ENCODE measurements around the gene ZNF516.

- no peak for TF ChIP-seq CHD1 (IDR thresholded peaks at IDR 0.05; ENCODE audit: low read depth, low read length)
- no peak for TF ChIP-seq CTCF (conservative IDR thresholded peaks at IDR 0.05; ENCODE audit: low read depth, low read length)
- no peak for TF ChIP-seq RAD21 (IDR thresholded peaks at IDR 0.05; ENCODE audit: low read length)
- no peak for TF ChIP-seq SMC3 (IDR thresholded peaks at IDR 0.05; ENCODE audit: low read depth, low read length)
- no peak for TF ChIP-seq MXI1 (IDR thresholded peaks at IDR 0.05; ENCODE audit: borderline replicate concordance, low read depth, low read length)
- no peak for TF ChIP-seq FOS (IDR thresholded peaks at IDR 0.05; ENCODE audit: low read depth, low read length)
- no peak for TF ChIP-seq BHLHE40 (IDR thresholded peaks at IDR 0.05; ENCODE audit: low read depth, low read length)
- no peak for TF ChIP-seq CEBPB (IDR thresholded peaks at IDR 0.05; ENCODE audit: low read depth, low read length)
- no peak for TF ChIP-seq POLR2A (IDR thresholded peaks at IDR 0.05; ENCODE audit: low read depth, low read length)
- no peak for TF ChIP-seq NFE2L2 (IDR thresholded peaks at IDR 0.05; ENCODE audit: low read depth, low read length)
Observed at GRCh38 chr18:76538846-76539245, 43.8 kb upstream of the ZNF516 start.
